Adipose tissue (tissue), 3 donors: ENCODE results near the gene RPUSD2. TPM values are rescaled to one million over a fixed set of nuclear protein-coding genes. Genes with fewer than 3 reads are reported as not detected.
"Not testable (repeated sequence)": the region's sequence is repeated elsewhere in the genome, so short reads cannot be mapped to it uniquely, and the experiment has no call there.

Experiments
- H3K27ac ChIP-seq: one replicate; pipeline ENCODE4 v1.5.1; 2013; ENCODE audit warnings: low read depth, low read length
- WGBS, 3 donors: extraction: QIAGEN DNeasy Blood & Tissue Kit; methylation state at CpG; one replicate each; pipeline ENCODE4 v1.1.7; 2013; 5-methylcytosine and 5-hydroxymethylcytosine counted together
- polyA plus RNA-seq, 3 donors: library from polyadenylated mRNA; stranded (reverse); fragments of 200-250 nt; gene quantifications; one replicate each; pipeline ENCODE4 v1.2.3, GENCODE V29; 2013
- donor health status: healthy with polysubstance abuse.
- donor health status: Bipolar disorder and iron deficiency.
- donor health status: healthy.

Gene RPUSD2
- polyA plus RNA-seq, 3 donors = 4.0 to 9.4 (median 7.7) TPM

GRCh38 chr15:40563426-40563825, 5.7 kb upstream of the RPUSD2 start:
- no peak overlapping the region for H3K27ac ChIP-seq

GRCh38 chr15:40564591-40565332, 4.3 kb upstream of the RPUSD2 start, which contains the start of gene CCDC32:
Gene CCDC32, minus strand, starts transcription at chr15:40565042. Its CDS starts 2,027 bp downstream, at chr15:40563015.
- WGBS, 3 donors = 0% methylated on average over 40 of the region's 40 CpGs
- H3K27ac ChIP-seq = no peak within 1 kb of the TSS

GRCh38 chr15:40565333-40566238, 3.5 kb upstream of the RPUSD2 start:
- no peak overlapping the region for H3K27ac ChIP-seq
- WGBS, 3 donors = 41 to 44% (median 44%) methylated on average over 17 to 20 of the region's 20 CpGs

- no peak overlapping the region for H3K27ac ChIP-seq
Observed at GRCh38 chr15:40567111-40567510, 2.0 kb upstream of the RPUSD2 start.

GRCh38 chr15:40575113-40575512, 6.0 kb downstream of the RPUSD2 start:
- no peak overlapping the region for H3K27ac ChIP-seq

More at GRCh38 chr15:40567111-40567510, 2.0 kb upstream of the RPUSD2 start:
- 31 to 60% (median 34%) methylated on average over 7 of the region's 7 CpGs for WGBS, 3 donors

- 95 to 98% (median 97%) methylated on average over 5 of the region's 5 CpGs for WGBS, 3 donors
- not testable (repeated sequence) for H3K27ac ChIP-seq
Observed at GRCh38 chr15:40576914-40577313, 7.8 kb downstream of the RPUSD2 start.

GRCh38 chr15:40578892-40579291, 9.8 kb downstream of the RPUSD2 start:
- WGBS, 3 donors = 65 to 81% (median 65%) methylated on average over 4 of the region's 4 CpGs
- no peak overlapping the region for H3K27ac ChIP-seq

GRCh38 chr15:40581796-40582195, 12.7 kb downstream of the RPUSD2 start:
- not testable (repeated sequence) for H3K27ac ChIP-seq
- WGBS, 3 donors = 65 to 97% (median 76%) methylated on average over 2 of the region's 2 CpGs

- H3K27ac ChIP-seq = no peak overlapping the region
- 45 to 63% (median 61%) methylated on average over 8 of the region's 8 CpGs for WGBS, 3 donors
Observed at GRCh38 chr15:40582726-40583246, 13.7 kb downstream of the RPUSD2 start.

- 46 to 49% (median 47%) methylated on average over 2 of the region's 2 CpGs for WGBS, 3 donors
Observed at GRCh38 chr15:40584191-40584590, 15.1 kb downstream of the RPUSD2 start.

GRCh38 chr15:40590667-40591050, 21.6 kb downstream of the RPUSD2 start:
- H3K27ac ChIP-seq = no peak overlapping the region
- WGBS, 3 donors = 43 to 66% (median 55%) methylated on average over 12 of the region's 12 CpGs

More at GRCh38 chr15:40584191-40584590, 15.1 kb downstream of the RPUSD2 start:
- H3K27ac ChIP-seq = no peak overlapping the region

- no peak overlapping the region for H3K27ac ChIP-seq
- WGBS, 3 donors = 73 to 79% (median 75%) methylated on average over 8 of the region's 8 CpGs
Observed at GRCh38 chr15:40591389-40591788, 22.3 kb downstream of the RPUSD2 start.

- H3K27ac ChIP-seq = no peak overlapping the region
- 58 to 81% (median 80%) methylated on average over 2 of the region's 2 CpGs for WGBS, 3 donors
Observed at GRCh38 chr15:40593165-40593564, 24.1 kb downstream of the RPUSD2 start.

GRCh38 chr15:40593588-40594428, 24.7 kb downstream of the RPUSD2 start, which contains the start of gene KNL1:
Gene KNL1, plus strand, starts transcription at chr15:40594249. Its CDS starts 8,683 bp downstream, at chr15:40602932.
- 2 to 3% (median 3%) methylated on average over 41 of the region's 41 CpGs for WGBS, 3 donors
- no peak within 1 kb of the TSS for H3K27ac ChIP-seq

- 0 to 1% (median 0%) methylated on average over 29 to 31 of the region's 31 CpGs for WGBS, 3 donors
- no peak overlapping the region for H3K27ac ChIP-seq
Observed at GRCh38 chr15:40594429-40594836, 25.3 kb downstream of the RPUSD2 start.

- WGBS, 3 donors = 28 to 49% (median 36%) methylated on average over 5 of the region's 5 CpGs
- no peak overlapping the region for H3K27ac ChIP-seq
Observed at GRCh38 chr15:40595219-40595618, 26.1 kb downstream of the RPUSD2 start.

- 68 to 78% (median 72%) methylated on average over 5 of the region's 5 CpGs for WGBS, 3 donors
- H3K27ac ChIP-seq = no peak overlapping the region
Observed at GRCh38 chr15:40595773-40596172, 26.7 kb downstream of the RPUSD2 start.

- WGBS, 3 donors = 99 to 100% (median 100%) methylated on average over 2 of the region's 2 CpGs
- no peak overlapping the region for H3K27ac ChIP-seq
Observed at GRCh38 chr15:40597024-40597423, 27.9 kb downstream of the RPUSD2 start.
